Parathyroid adenoma (tissue), 2 donors: Measurements from ENCODE around the gene ZNF333.
"Not testable (repeated sequence)": the region's sequence is repeated elsewhere in the genome, so short reads cannot be mapped to it uniquely, and the experiment has no call there.

Experiments
- H2AFZ ChIP-seq: fragments of 300-600 bp; sonication (generic); one replicate; pipeline ENCODE4 v1.7.0; 2017; ENCODE audit warnings: antibody characterized with exemption, mild to moderate bottlenecking
- H3K27ac ChIP-seq: fragments of 300-600 bp; sonication (generic); one replicate; pipeline ENCODE4 v1.7.0; 2017
- H3K27me3 ChIP-seq: fragments of 300-600 bp; sonication (generic); one replicate; pipeline ENCODE4 v1.7.0; 2017; ENCODE audit warnings: low read length; ENCODE audit not compliant: control insufficient read depth, insufficient read depth
- H3K36me3 ChIP-seq: fragments of 300-600 bp; sonication (generic); one replicate; pipeline ENCODE4 v1.7.0; 2017; ENCODE audit warnings: low read length; ENCODE audit not compliant: control insufficient read depth, insufficient read depth
- H3K4me1 ChIP-seq: fragments of 300-600 bp; sonication (generic); one replicate; pipeline ENCODE4 v1.7.0; 2017; ENCODE audit warnings: control low read depth
- H3K4me2 ChIP-seq: fragments of 300-600 bp; sonication (generic); one replicate; pipeline ENCODE4 v1.7.0; 2017; ENCODE audit warnings: low read length
- H3K4me3 ChIP-seq: fragments of 300-600 bp; sonication (generic); one replicate; pipeline ENCODE4 v1.7.0; 2017; ENCODE audit warnings: low read depth, low read length
- H3K79me2 ChIP-seq: fragments of 300-600 bp; sonication (generic); one replicate; pipeline ENCODE4 v1.7.0; 2017; ENCODE audit warnings: control low read depth
- H3K9ac ChIP-seq: fragments of 300-600 bp; sonication (generic); one replicate; pipeline ENCODE4 v1.7.0; 2017; ENCODE audit warnings: mild to moderate bottlenecking
- H3K9me3 ChIP-seq: fragments of 300-600 bp; sonication (generic); one replicate; pipeline ENCODE4 v1.7.0; 2017; ENCODE audit warnings: low read length; ENCODE audit not compliant: control insufficient read depth
- TF ChIP-seq, protein P1 (sequence below): fragments of 300-600 bp; sonication (generic); IDR thresholded peaks from one replicate; pipeline ENCODE4 v1.7.0; 2017; ENCODE audit warnings: antibody characterized with exemption, mild to moderate bottlenecking
- donor health status: primary hyperparathyroidism.

The ZNF333 gene

DNA sequence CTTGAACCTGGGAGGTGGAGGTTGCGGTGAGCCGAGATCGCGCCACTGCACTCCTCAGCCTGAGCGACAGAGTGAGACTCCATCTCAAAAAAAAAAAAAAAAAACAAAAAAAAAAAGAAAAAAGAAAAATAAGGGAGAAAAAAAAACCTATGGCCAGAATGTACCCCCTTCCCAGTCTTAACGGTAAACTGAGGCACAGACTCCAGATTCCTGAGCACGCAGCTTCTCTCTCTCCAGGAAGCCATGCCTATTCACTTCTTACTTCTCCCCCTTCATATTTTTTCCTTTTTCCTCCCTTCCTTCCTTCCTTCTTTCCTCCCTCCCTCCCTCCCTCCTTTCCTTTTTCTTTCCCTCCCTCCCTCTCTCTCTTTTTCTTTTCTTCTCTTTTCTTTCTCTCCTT, 83.1 kb downstream of the ZNF333 start:
- H2AFZ ChIP-seq, result no peak overlapping the region
- no peak overlapping the region for H3K27ac ChIP-seq
- H3K9me3 ChIP-seq, result no peaks in the 10 kb centered on the region
- TF ChIP-seq, protein P1, sequence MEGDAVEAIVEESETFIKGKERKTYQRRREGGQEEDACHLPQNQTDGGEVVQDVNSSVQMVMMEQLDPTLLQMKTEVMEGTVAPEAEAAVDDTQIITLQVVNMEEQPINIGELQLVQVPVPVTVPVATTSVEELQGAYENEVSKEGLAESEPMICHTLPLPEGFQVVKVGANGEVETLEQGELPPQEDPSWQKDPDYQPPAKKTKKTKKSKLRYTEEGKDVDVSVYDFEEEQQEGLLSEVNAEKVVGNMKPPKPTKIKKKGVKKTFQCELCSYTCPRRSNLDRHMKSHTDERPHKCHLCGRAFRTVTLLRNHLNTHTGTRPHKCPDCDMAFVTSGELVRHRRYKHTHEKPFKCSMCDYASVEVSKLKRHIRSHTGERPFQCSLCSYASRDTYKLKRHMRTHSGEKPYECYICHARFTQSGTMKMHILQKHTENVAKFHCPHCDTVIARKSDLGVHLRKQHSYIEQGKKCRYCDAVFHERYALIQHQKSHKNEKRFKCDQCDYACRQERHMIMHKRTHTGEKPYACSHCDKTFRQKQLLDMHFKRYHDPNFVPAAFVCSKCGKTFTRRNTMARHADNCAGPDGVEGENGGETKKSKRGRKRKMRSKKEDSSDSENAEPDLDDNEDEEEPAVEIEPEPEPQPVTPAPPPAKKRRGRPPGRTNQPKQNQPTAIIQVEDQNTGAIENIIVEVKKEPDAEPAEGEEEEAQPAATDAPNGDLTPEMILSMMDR, result no peak
- peaks cover 2% of the 10 kb centered on the region for H3K4me1 ChIP-seq
- no peak overlapping the region for H3K4me3 ChIP-seq
- H3K36me3 ChIP-seq, result no peaks in the 10 kb centered on the region
- no peak overlapping the region for H3K9ac ChIP-seq
- H3K27me3 ChIP-seq, result no peaks in the 10 kb centered on the region
- no peaks in the 10 kb centered on the region for H3K79me2 ChIP-seq
- no peak overlapping the region for H3K4me2 ChIP-seq

DNA sequence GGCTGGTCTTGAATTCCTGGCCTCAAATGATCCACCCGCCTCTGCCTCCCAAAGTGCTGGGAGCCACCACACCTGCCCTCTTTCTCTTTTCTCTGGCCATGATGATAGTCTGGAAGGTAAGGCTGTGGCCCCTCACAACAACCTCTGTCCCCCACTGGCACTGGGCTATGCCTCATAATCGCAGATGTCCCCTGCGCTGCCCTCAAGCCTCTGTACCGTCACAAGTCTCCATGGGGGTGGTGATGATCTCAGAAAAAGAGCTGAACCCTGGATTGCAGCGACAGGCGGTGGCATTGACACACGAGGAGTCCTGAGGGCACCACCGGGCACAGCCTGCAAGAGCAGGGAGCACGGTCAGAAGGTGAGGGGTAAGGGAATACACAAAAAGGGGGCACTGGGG, 83.9 kb downstream of the ZNF333 start:
- H3K27me3 ChIP-seq, result not testable (repeated sequence)

DNA sequence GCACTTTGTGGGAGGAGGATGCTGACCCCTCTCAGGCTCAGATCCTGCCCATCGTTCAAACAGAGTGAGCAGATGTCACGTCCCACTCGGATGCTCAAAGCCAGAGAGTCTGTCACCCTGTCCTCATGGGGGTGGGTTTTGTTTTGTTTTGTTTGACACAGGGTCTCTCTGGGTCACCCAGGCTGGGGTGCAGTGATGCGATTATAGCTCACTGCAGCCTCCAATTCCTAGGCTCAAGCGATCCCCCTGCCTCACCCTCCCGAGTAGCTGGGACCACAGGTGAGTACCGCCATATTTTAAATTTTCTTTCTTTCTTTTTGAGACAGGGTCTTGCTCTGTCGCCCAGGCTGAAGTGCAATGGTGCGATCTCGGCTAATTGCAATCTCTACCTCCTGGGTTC, 84.5 kb downstream of the ZNF333 start:
- H3K9ac ChIP-seq, result no peak overlapping the region
- no peak overlapping the region for H3K4me3 ChIP-seq
- H3K79me2 ChIP-seq, result no peaks in the 10 kb centered on the region
- H3K4me2 ChIP-seq, result no peak overlapping the region
- no peaks in the 10 kb centered on the region for H3K27me3 ChIP-seq
- H3K4me1 ChIP-seq, result peaks cover 2% of the 10 kb centered on the region
- no peaks in the 10 kb centered on the region for H3K36me3 ChIP-seq
- no peak overlapping the region for H3K27ac ChIP-seq
- no peaks in the 10 kb centered on the region for H3K9me3 ChIP-seq
- TF ChIP-seq, protein P1, result no peak
- no peak overlapping the region for H2AFZ ChIP-seq

More for the DNA sequence above, 83.9 kb downstream of the ZNF333 start:
- H3K4me2 ChIP-seq, H3K9me3 ChIP-seq, H3K4me3 ChIP-seq, H2AFZ ChIP-seq, H3K9ac ChIP-seq, H3K79me2 ChIP-seq, H3K4me1 ChIP-seq, H3K36me3 ChIP-seq, H3K27ac ChIP-seq: not testable (repeated sequence)

DNA sequence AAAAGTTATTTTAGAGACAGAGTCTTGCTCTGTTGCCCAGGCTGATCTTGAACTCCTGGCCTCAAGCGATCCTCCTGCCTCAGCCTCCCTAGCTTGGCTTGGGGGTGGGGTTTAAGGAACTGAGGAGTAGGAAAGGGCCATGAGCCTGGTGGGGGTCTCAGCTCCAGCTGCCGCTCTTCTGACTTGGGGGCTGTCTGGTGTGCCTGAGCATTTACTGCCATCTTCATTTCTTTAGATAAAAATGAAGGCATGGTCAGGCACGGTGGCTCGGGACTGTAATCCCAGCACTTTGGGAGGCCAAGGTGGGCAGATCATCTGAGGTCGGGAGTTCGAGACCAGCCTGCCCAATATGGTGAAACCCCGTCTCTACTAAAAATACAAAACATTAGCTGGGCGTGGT, 85.5 kb downstream of the ZNF333 start:
- H3K27ac ChIP-seq, H3K9me3 ChIP-seq, H3K79me2 ChIP-seq, H3K4me1 ChIP-seq, H3K27me3 ChIP-seq, H3K4me3 ChIP-seq, H3K4me2 ChIP-seq, H3K9ac ChIP-seq, H2AFZ ChIP-seq, H3K36me3 ChIP-seq: not testable (repeated sequence)

DNA sequence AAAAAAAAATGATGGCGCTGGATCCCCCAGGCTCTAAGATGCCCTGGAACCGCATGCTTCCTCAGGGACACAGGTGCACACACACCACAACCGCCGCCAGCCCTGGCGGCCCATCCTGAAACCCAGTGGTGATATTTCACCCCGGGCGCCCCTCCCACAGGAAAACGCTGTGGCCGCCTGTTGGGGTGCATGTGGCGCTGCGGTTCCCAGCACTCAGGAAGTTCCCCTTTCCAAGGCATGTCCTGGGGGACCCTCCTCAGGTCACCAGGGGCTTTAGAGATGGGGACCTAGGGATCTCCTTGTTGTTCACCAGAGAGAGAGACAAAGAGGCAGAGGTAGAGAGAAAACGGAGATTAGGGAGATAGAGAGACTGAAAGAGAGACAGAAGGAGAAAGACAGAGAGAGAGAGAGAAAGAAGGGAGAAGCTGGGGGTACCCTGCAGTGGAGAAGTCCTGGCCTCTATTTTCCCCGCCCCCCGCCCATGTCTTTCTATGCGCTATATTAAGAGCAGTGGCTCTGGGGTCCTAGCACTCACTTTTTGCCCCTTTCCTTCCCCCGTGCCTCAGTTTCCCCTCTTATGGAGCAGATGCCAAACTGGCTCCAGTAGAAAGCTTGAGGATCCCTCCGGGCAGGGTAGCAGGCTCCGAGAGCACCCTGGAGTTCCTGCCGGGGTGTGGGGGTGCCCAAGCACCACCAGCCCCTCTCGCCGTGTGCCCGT, 86.2 kb downstream of the ZNF333 start:
- Histone ChIP-seq H3K9ac (no peak overlapping the region), H3K27me3 (no peaks in the 10 kb centered on the region), H2AFZ (peak overlapping the region; percentile 66), H3K36me3 (no peaks in the 10 kb centered on the region), H3K4me3 (no peak overlapping the region), H3K27ac (no peak overlapping the region), H3K4me2 (no peak overlapping the region), H3K4me1 (peaks cover 2% of the 10 kb centered on the region), H3K79me2 (no peaks in the 10 kb centered on the region), H3K9me3 (no peaks in the 10 kb centered on the region)
- TF ChIP-seq, protein P1, result no peak

DNA sequence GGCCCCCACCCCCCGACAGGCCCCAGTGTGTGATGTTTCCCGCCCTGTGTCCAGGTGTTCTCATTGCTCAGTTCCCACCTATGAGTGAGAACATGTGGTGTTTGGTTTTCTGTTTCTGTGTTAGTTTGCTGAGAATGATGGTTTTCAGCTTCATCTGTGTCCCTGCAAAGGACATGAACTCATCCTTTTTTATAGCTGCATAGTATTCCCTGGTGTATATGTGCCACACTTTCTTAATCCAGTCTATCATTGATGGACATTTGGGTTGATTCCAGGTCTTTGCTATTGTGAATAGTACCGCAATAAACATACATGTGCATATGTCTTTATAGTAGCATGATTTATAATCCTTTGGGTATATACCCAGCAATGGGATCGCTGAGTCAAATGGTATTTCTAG, 87.8 kb downstream of the ZNF333 start:
- not testable (repeated sequence) for H3K27me3 ChIP-seq, H3K36me3 ChIP-seq, H2AFZ ChIP-seq, H3K79me2 ChIP-seq, H3K4me1 ChIP-seq, H3K4me3 ChIP-seq, H3K27ac ChIP-seq, H3K9ac ChIP-seq, H3K9me3 ChIP-seq, H3K4me2 ChIP-seq

DNA sequence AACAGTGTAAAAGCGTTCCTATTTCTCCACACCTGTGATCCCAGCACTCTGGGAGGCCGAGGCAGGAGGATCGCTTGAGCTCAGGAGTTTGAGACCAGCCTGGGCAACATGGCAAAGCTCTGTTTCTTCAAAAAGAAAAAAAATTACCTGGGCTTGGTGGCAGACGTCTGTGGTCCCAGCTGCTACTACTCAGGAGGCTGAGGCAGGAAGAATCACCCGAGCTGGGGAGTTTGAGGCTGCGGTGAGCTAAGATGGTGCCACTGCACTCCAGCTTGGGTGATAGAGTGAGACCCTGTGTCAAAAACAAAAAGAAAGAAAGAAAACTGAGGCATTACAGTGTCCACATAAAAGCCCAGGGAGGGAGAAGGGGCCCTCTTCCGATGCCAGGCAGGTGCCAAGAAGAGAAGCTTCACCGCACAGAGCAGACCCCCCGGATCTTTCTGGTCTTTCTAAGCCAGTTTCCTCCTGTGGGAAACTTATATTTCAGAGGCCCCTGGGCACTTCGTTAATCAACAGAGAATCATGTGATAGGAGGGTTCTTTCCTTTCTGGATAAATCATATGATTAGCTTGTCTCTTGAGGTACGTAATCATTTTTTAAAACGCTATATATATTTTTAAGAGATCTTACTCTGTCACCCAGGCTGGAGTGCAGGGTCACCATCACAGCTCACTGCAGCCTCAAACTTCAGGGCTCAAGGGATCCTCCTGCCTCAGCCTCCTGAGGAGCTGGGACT, 88.4 kb downstream of the ZNF333 start, which contains the start of gene ADGRE2:
Gene ADGRE2, minus strand, starts transcription at position 451 of the 736 bp plus-strand sequence. CDS start 1,804 bp downstream, outside the sequence.
- not testable (repeated sequence) for H3K4me2 ChIP-seq, H3K27ac ChIP-seq, H3K4me3 ChIP-seq, H3K9me3 ChIP-seq, H2AFZ ChIP-seq, H3K9ac ChIP-seq, H3K27me3 ChIP-seq, H3K79me2 ChIP-seq, H3K4me1 ChIP-seq, H3K36me3 ChIP-seq
